Testis (tissue), 2 donors: ENCODE data around the gene PTPRA.

Source experiments
- POLR2A ChIP-seq: fragments of 450-650 bp; IDR thresholded peaks from one replicate; pipeline ENCODE4 v1.6.1; 2017; ENCODE audit warnings: antibody characterized with exemption, mild to moderate bottlenecking, moderate library complexity
- TF ChIP-seq, protein P1 (sequence below), 3 experiments: fragments of 450-650 bp in 2 of 3; fragments of 200-600 bp in 1 of 3; sonication (generic) in 1 of 3; IDR thresholded peaks; one replicate each; pipeline ENCODE4 v1.5.1; 2016 to 2019; ENCODE audit warnings: antibody characterized with exemption in 3 of 3, mild to moderate bottlenecking in 2 of 3, moderate library complexity in 1 of 3

DNA sequence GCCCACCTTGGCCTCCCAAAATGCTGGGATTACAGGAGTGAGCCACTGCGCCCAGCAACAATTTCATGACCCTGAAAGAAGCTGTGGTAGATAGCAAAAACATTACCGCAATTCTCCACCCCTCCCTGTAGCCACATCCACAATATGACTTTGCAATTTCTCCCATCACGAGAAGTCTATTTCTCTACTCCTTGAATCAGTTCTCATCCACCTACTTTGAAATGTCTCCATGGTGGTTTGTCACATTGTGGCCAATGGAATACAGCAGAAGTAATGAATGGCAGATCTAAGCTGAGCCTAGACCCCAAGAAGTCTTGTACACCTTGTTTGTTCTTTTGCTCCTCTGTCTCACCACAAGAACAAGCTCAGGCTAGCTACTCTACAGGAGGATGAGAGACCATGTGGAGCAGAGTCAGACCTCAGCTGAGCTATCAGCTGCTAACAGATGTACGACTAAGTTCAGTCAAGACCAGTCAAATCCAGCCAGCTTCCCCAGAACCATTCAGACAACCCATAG, 204.4 kb downstream of the PTPRA start:
- TF ChIP-seq, protein P1, sequence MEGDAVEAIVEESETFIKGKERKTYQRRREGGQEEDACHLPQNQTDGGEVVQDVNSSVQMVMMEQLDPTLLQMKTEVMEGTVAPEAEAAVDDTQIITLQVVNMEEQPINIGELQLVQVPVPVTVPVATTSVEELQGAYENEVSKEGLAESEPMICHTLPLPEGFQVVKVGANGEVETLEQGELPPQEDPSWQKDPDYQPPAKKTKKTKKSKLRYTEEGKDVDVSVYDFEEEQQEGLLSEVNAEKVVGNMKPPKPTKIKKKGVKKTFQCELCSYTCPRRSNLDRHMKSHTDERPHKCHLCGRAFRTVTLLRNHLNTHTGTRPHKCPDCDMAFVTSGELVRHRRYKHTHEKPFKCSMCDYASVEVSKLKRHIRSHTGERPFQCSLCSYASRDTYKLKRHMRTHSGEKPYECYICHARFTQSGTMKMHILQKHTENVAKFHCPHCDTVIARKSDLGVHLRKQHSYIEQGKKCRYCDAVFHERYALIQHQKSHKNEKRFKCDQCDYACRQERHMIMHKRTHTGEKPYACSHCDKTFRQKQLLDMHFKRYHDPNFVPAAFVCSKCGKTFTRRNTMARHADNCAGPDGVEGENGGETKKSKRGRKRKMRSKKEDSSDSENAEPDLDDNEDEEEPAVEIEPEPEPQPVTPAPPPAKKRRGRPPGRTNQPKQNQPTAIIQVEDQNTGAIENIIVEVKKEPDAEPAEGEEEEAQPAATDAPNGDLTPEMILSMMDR (IDR thresholded peaks at IDR 0.05), result no peak
- TF ChIP-seq POLR2A, result no peak
